Lung (tissue), 12 donors: ENCODE data around the gene RAB30. TPM values are rescaled to one million over a fixed set of nuclear protein-coding genes. Genes with fewer than 3 reads are reported as not detected.
A peak's percentile ranks its signal among the peaks of the same experiment; 100 is the strongest.

Experiments
- ATAC-seq: fragments of 200-7000 bp; cut with Tn5 transposase; one replicate; pipeline ENCODE4 v1.9.1; 2020; ENCODE audit warnings: moderate number of reproducible peaks; ENCODE audit not compliant: insufficient read depth, low FRiP score
- DNase-seq, 3 donors: peaks; one replicate each; pipeline ENCODE4 v3.0.0-alpha.2; 2013 to 2017
- H3K27ac ChIP-seq, 2 donors: one replicate each; pipeline ENCODE4 v1.5.1; 2013; ENCODE audit warnings: mild to moderate bottlenecking in 2 of 2, moderate library complexity in 2 of 2, control low read depth in 1 of 2, inconsistent platforms in 1 of 2, low read depth in 1 of 2, low read length in 1 of 2
- H3K27me3 ChIP-seq, 3 donors: one replicate each; pipeline ENCODE4 v1.5.1; 2013; ENCODE audit warnings: low read length in 2 of 3; ENCODE audit not compliant: control insufficient read depth in 3 of 3, insufficient read depth in 3 of 3
- H3K36me3 ChIP-seq, 4 donors: one replicate each; pipeline ENCODE4 v1.5.1; 2013; ENCODE audit warnings: low read length in 4 of 4, mild to moderate bottlenecking in 1 of 4, moderate library complexity in 1 of 4; ENCODE audit not compliant: control insufficient read depth in 4 of 4, insufficient read depth in 4 of 4
- H3K4me1 ChIP-seq, 5 donors: one replicate each; pipeline ENCODE4 v1.5.1; 2013; ENCODE audit warnings: low read length in 5 of 5, mild to moderate bottlenecking in 2 of 5, moderate library complexity in 1 of 5; ENCODE audit not compliant: control insufficient read depth in 5 of 5, insufficient read depth in 5 of 5
- H3K4me3 ChIP-seq: one replicate; pipeline ENCODE4 v1.5.1; 2013; ENCODE audit warnings: mild to moderate bottlenecking, control low read depth, moderate library complexity
- H3K9ac ChIP-seq, 2 donors: one replicate each; pipeline ENCODE4 v1.5.1; 2013; ENCODE audit warnings: low read length in 2 of 2, control low read depth in 1 of 2; ENCODE audit not compliant: insufficient read depth in 1 of 2
- H3K9me3 ChIP-seq, 4 donors: one replicate each; pipeline ENCODE4 v1.5.1; 2013; ENCODE audit warnings: low read length in 3 of 4, mild to moderate bottlenecking in 1 of 4, moderate library complexity in 1 of 4; ENCODE audit not compliant: control insufficient read depth in 4 of 4, insufficient read depth in 3 of 4
- WGBS, 2 donors: extraction: QIAGEN DNeasy Blood & Tissue Kit; methylation state at CpG; one replicate each; pipeline ENCODE4 v1.1.7; 2013; 5-methylcytosine and 5-hydroxymethylcytosine counted together
- polyA plus RNA-seq, 2 donors: library from polyadenylated mRNA; stranded (reverse); fragments of 200-250 nt; gene quantifications; one replicate each; pipeline ENCODE4 v1.2.1, GENCODE V29; 2013
- total RNA-seq, 2 donors: library from RNA; depleted of rRNA in 1 of 2; stranded (reverse); fragments of >200 nt in 1 of 2; gene quantifications; one replicate each; pipeline ENCODE4 v1.2.1, GENCODE V29; 2014 to 2021
- TF ChIP-seq, protein P1 (sequence below): IDR thresholded peaks from 2 replicates; pipeline ENCODE4 v1.5.1; 2012; ENCODE audit warnings: mild to moderate bottlenecking; ENCODE audit errors: control extremely low read depth, extremely low read depth
- donor health status: control.
- donor health status: control.
- donor health status: Bipolar disorder and iron deficiency.
- donor health status: healthy.
- donor health status: DM: yes; HTN: yes; CAD: no.

The RAB30 gene
- total and polyA plus RNA-seq, 4 donors = 1.6 to 25.5 (median 7.5) TPM

DNA sequence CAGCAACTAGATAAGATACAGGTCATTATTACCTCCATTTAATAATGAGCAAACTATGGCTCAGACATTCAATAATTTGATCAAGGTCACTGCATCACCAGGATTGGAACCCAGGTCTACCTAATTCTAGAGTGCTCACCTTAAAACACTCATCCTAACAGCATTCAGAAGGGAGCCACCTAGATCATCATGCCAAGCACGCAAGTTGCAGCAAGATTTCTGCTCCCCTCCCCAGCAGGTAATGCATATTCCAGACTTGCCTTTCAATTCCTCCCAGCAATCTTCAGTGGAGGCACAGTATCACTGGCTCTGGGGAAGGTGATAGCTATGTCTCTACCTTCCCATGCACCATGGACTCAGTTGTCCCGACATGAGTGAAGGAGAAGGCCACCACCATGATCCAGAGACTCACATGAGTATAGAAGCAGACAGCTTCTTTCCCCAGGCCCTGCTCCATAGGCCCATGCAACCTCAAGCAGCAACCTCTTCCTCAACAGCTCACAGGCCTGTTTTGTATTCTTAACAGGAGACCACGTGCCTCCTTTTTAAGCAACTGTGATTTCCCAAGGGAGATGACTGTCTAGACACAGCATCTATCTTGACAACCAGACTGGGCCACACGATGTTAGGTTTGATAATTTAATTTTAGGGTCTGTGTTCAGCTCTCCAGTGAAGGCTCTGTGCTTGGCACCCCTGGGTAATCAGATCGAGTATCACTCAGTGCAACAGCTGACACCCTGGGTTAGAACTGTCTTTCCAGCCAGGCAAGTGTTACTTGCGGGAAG, 36.4 kb downstream of the RAB30 start:
- DNase-seq (no peak), ATAC-seq (no peak)
- Histone ChIP-seq H3K9ac (no peak overlapping the region), H3K4me1 (peaks cover 0 to 17% (median 10%) of the 10 kb centered on the region in 5 donors), H3K4me3 (no peak overlapping the region), H3K27ac (no peak overlapping the region), H3K9me3 (no peaks in the 10 kb centered on the region), H3K36me3 (no peaks in the 10 kb centered on the region), H3K27me3 (no peaks in the 10 kb centered on the region)
- TF ChIP-seq, protein P1, sequence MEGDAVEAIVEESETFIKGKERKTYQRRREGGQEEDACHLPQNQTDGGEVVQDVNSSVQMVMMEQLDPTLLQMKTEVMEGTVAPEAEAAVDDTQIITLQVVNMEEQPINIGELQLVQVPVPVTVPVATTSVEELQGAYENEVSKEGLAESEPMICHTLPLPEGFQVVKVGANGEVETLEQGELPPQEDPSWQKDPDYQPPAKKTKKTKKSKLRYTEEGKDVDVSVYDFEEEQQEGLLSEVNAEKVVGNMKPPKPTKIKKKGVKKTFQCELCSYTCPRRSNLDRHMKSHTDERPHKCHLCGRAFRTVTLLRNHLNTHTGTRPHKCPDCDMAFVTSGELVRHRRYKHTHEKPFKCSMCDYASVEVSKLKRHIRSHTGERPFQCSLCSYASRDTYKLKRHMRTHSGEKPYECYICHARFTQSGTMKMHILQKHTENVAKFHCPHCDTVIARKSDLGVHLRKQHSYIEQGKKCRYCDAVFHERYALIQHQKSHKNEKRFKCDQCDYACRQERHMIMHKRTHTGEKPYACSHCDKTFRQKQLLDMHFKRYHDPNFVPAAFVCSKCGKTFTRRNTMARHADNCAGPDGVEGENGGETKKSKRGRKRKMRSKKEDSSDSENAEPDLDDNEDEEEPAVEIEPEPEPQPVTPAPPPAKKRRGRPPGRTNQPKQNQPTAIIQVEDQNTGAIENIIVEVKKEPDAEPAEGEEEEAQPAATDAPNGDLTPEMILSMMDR = no peak
- 83 to 87% methylated on average over 6 of the region's 6 CpGs for WGBS, 2 donors

DNA sequence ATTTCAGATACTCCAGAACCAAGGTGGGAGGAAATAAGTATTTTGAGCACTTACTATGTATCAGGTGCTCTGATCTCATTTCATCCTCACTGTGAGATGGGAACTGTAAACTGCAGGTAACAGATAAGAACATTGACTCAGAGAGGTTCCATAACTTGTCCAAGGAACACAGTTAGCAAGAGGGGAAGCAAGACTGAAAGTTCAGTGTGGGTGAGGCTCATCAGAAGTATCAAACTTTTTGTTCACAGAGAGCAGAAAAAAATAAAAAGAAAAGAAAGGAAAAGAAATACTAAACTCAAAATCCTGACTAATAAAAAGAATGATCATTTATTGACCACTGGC, 37.1 kb downstream of the RAB30 start:
- ATAC-seq (no peak), DNase-seq (no peak)
- Histone ChIP-seq H3K9me3 (no peaks in the 10 kb centered on the region), H3K9ac (no peak overlapping the region), H3K4me3 (no peak overlapping the region), H3K4me1 (peaks cover 0 to 17% (median 10%) of the 10 kb centered on the region in 5 donors), H3K36me3 (no peaks in the 10 kb centered on the region), H3K27ac (peak overlapping the region in 1 of 2 donors; percentile 5), H3K27me3 (no peaks in the 10 kb centered on the region)
- TF ChIP-seq, protein P1 = no peak

GRCh38 chr11:83033972-83034672, 37.6 kb downstream of the RAB30 start:
- Histone ChIP-seq H3K27me3 (no peaks in the 10 kb centered on the region), H3K36me3 (no peaks in the 10 kb centered on the region), H3K27ac (peak overlapping the region; percentile 67 to 78), H3K9ac (no peak overlapping the region), H3K9me3 (no peaks in the 10 kb centered on the region), H3K4me1 (peaks cover 0 to 17% (median 10%) of the 10 kb centered on the region in 5 donors), H3K4me3 (no peak overlapping the region)
- TF ChIP-seq, protein P1 = no peak
- 30 to 53% methylated on average over 6 of the region's 6 CpGs for WGBS, 2 donors
- DNase-seq (peak; percentile 47 to 81 (median 79)), ATAC-seq (peak; percentile 75)
